ENCODE measurements around the gene APEH.

APEH gene

DNA sequence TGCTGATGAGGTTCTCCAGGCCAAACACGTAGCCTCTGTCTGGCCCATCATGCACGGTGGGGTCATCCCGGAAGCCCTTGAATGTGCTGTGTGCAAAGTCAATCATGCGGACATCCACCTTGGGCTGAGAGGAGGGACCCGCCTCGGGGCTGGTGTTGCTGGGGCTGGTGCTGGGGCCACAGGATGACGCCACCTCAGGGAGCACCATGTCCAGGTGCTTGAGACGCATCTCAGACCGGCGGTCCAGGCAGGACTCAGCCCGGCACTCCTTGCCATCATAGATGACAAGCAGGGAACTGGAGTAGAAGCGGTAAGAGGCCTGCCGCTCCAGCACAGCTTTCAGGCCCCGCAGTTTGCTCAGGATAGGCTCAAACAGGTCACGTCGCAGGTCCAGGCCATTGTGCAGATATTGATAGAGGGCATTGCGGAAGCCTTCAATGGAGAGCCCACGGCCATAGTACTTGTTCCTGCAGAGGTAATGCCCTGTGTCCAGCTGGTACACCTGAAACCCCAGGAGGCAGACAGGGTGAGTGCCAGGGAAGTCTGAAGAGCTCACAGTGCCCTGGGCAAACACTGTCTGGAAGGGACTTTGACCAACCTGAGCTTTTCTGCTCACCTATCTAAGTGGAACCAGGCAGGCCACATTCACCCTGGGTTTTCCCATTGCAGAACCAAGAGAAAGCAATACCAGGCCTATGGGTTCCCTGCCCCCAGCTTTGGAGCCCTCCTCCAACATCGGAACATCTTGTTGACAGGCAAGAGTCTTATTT is 53.2 kb downstream of the APEH start:
- no peak for DNase-seq (ENCODE audit: low read depth)
- TF ChIP-seq, protein P1, sequence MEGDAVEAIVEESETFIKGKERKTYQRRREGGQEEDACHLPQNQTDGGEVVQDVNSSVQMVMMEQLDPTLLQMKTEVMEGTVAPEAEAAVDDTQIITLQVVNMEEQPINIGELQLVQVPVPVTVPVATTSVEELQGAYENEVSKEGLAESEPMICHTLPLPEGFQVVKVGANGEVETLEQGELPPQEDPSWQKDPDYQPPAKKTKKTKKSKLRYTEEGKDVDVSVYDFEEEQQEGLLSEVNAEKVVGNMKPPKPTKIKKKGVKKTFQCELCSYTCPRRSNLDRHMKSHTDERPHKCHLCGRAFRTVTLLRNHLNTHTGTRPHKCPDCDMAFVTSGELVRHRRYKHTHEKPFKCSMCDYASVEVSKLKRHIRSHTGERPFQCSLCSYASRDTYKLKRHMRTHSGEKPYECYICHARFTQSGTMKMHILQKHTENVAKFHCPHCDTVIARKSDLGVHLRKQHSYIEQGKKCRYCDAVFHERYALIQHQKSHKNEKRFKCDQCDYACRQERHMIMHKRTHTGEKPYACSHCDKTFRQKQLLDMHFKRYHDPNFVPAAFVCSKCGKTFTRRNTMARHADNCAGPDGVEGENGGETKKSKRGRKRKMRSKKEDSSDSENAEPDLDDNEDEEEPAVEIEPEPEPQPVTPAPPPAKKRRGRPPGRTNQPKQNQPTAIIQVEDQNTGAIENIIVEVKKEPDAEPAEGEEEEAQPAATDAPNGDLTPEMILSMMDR (IDR thresholded peaks at IDR 0.05; ENCODE audit: control insufficient read depth, insufficient read depth, low read depth, low read length, missing control alignments): no peak
- no peak overlapping the region for H3K4me3 ChIP-seq (ENCODE audit: control insufficient read depth, low read depth, low read length)

DNA sequence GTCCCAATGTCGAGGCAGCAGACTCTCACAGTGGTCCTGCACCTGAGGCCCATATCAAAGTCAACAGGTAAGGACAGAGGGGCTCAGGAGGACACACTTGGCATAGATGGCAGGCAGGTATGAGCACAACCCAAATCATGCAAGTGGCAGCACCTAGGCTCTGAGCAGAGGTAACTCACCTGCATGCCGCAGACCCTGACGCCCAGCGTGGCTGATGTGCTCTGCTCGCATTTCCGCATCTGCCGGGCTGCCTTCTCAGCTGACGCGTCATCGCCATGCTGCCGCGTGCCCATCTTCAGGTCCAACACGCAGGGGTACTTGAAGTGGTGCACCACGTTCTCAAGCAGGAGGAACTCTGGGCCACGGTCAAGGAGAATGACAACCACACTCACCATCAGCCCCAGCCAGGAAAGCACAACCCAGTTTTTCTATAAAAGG is 53.8 kb downstream of the APEH start:
- TF ChIP-seq, protein P1 (IDR thresholded peaks at IDR 0.05; ENCODE audit: control insufficient read depth, insufficient read depth, low read depth, low read length, missing control alignments): no peak
- no peak overlapping the region for H3K4me3 ChIP-seq (ENCODE audit: control insufficient read depth, low read depth, low read length)
- no peak for DNase-seq (ENCODE audit: low read depth)

- no peak overlapping the region for H3K4me3 ChIP-seq (ENCODE audit: control insufficient read depth, low read depth, low read length)
- TF ChIP-seq, protein P1 (IDR thresholded peaks at IDR 0.05; ENCODE audit: control insufficient read depth, insufficient read depth, low read depth, low read length, missing control alignments): no peak
Observed at GRCh38 chr3:49729966-49730609, 55.9 kb downstream of the APEH start.

DNA sequence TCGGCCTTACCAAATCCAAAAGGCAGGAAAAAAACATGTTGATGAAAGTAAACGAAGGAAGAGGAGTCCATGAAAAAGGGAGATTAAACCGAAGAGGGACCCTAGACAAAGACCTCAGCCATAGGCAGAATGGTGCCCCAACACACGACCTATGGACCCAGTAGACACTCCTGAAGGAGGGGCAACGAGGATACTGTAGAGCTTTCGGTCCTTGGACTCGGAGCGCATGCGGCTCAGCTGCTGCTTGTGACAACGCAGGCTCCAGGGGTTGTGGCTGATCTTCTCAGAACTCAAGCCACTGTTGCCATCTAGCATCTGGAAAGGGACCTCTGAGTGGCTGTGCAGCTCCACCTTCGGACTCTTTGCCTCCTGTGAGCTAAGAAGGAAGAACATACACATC is 58.4 kb downstream of the APEH start:
- no peak for DNase-seq (ENCODE audit: low read depth)
- H3K4me3 ChIP-seq (ENCODE audit: control insufficient read depth, low read depth, low read length): no peak overlapping the region
- TF ChIP-seq, protein P1 (IDR thresholded peaks at IDR 0.05; ENCODE audit: control insufficient read depth, insufficient read depth, low read depth, low read length, missing control alignments): no peak

More at GRCh38 chr3:49729966-49730609, 55.9 kb downstream of the APEH start:
- DNase-seq (ENCODE audit: low read depth): no peak

- DNase-seq (ENCODE audit: low read depth): no peak
- H3K4me3 ChIP-seq (ENCODE audit: control insufficient read depth, low read depth, low read length): no peak overlapping the region
- TF ChIP-seq, protein P1 (IDR thresholded peaks at IDR 0.05; ENCODE audit: control insufficient read depth, insufficient read depth, low read depth, low read length, missing control alignments): no peak
Observed at GRCh38 chr3:49733551-49733950, 59.4 kb downstream of the APEH start.

All from AG09309 (cell line).